Frontal cortex (tissue), 4 donors: ENCODE results near the gene MAP3K19. TPM values are rescaled to one million over a fixed set of nuclear protein-coding genes. Genes with fewer than 3 reads are reported as not detected.
"Not testable (repeated sequence)": the region's sequence is repeated elsewhere in the genome, so short reads cannot be mapped to it uniquely, and the experiment has no call there.

Experiments
- DNase-seq, 2 donors: peaks; one replicate each; pipeline ENCODE4 v3.0.0; 2012; ENCODE audit warnings: low spot score in 2 of 2
- FAIRE-seq: peaks from 2 replicates; lab custom pipeline; 2012; peaks lifted over from hg19 to GRCh38; lab: Jason Lieb, UNC
- total RNA-seq: library from RNA; depleted of rRNA; stranded (reverse); fragments of >200 nt; gene quantifications from one replicate; pipeline ENCODE4 v1.2.3, GENCODE V29; 2014
- donor health status: control.
- donor health status: control.
- donor health status: control.

Gene MAP3K19
- total RNA-seq, 1 donor from 2014 or later = 0.41 TPM

DNA sequence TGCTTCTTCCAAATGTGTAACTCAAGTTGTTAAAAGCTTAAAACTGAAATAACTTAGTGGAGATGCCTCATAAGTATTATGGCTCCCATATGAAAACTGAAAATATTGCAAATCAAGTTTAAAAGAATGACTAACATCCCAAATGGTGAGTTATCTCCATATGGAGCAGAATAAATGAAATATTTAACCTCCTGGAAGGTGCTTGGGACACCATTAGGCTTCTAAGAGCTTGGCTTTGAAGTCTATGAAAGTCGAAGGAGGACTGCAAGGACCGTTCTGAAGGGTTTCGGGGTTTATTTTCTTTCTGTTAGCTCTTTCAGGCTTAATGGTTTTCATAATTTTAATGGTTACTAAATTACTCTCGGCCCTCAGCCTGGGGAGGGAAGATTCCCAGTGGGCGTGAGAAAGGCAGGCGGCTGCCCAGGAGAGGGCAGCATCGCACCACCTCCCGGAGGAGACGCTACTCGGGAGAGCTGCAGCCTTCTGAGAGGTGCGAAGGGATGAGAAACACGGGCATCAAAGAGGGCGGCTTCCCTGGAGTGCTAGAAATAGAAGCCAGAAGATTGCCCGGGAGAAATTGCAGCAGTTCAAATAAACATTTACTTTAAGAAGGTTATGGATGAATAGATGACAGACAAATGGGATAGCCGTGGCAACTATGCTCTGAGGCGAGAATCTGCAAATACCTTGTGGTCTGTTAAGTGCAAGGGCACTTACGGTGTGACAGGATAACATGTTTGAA is 43.1 kb downstream of the MAP3K19 start:
- no peak for FAIRE-seq

DNA sequence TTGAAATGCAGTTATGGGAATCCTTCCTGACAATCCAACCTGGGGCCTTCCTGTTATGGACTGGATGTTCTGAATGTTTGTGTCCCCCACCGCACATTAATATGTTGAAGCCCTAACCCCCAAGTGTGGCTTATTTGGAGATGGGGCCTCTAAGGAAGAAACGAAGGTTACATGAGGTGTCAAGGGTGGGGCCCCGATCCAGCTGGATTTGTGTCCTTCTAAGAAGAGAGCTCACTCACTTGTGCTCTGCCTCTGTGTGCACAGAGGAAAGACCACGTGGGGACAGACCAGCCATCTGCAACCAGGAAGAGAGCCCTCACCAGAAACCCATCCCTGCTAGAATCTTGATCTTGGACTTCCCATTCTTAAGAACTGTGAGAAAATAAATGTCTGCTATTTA is 44.4 kb downstream of the MAP3K19 start:
- no peak for FAIRE-seq

More for the DNA sequence above, 43.1 kb downstream of the MAP3K19 start:
- DNase-seq = peak; percentile 38 to 71

DNA sequence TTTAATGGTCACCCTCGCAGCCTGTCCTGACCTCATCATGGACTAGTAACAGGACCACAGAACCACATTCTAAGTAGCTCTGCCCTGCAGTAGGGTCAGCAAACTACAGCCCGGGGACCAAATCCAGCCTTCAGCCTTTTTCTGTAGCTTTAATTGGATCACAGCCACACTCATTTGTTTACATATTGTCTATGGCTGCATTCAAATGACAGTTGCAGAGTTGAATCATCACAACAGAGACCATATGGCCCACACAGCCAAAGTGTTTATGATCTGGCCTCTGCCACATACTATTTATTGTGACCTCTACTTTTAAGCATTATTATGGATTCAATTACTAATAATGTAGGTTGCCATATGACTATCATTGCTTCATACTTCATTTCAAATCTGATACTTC is 47.7 kb downstream of the MAP3K19 start:
- no peak for DNase-seq
- no peak for FAIRE-seq

More for the DNA sequence above, 44.4 kb downstream of the MAP3K19 start:
- no peak for DNase-seq

DNA sequence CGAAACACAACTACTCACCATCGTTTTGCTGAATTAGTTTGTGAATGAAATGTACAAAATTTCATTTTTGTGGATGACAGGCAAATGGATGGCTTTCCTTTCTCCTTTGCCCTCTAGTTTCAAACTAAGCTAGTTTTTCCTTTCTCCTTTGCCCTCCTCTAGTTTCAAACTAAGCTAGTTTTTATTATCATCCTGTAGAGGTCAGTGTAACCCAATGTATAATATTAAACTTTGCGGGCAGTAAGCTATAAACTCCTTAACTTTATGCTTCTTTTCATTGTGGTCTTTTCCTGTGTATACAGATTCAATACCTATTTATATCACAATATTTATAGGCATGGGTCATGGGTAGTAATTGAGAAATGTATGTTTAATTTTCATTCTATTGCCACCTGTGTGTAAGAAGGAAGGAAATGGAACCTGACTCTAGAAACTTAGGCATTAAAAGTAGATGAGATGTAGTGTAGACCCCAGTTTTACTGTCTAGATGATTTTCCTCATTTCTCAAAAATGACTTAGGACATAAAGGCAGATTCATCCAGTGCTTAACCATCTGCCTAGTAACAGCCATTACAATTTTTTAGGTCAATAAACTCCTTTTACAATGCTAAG is 58.1 kb downstream of the MAP3K19 start:
- FAIRE-seq (peak; percentile 85), DNase-seq (peak in 1 of 2 donors; percentile 24)

DNA sequence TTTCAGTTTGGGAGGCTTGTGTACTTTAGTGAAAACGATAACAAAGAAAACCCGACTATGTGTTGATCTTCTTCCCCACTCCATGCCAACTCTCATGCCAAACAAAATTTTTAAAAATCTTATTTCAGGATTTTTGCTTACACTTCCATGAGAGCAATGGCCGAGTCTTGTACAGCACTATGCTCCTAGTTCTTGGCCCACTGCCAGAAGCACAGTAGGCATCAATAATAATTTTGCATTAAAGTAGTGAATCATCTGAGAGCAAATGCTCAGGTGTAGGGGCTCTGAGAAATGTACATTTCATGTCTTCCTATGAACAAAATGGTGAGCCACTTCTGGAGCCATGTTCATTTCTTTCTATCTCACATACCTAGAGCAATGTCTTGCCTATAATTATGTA is 62.2 kb downstream of the MAP3K19 start:
- no peak for DNase-seq
- no peak for FAIRE-seq

GRCh38 chr2:134982603-134983002 is 64.6 kb downstream of the MAP3K19 start:
- no peak for DNase-seq
- no peak for FAIRE-seq

DNA sequence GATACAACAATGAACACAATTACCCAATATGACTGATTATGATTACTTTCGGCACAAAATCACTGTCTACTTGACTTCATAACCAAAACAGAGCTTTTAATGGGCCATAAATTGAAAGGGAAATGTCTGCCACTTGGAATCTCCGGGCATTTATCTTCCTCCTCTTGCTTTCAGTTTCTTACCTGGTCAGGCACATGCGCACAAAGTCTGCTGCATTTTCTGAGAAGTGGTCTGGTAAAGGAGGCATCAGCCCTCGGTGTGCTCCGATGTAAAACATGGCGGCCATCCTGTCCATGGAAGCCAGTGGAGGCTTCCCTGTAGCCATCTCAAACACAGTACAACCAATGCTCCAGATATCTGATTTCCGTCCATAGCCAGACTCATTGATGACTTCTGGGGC is 66.6 kb downstream of the MAP3K19 start:
- FAIRE-seq = no peak
- DNase-seq = no peak

- FAIRE-seq = no peak
Observed at GRCh38 chr2:134979221-134979620, 68.0 kb downstream of the MAP3K19 start.

GRCh38 chr2:134977104-134977503 is 70.1 kb downstream of the MAP3K19 start:
- DNase-seq, FAIRE-seq: not testable (repeated sequence)

More at GRCh38 chr2:134979221-134979620, 68.0 kb downstream of the MAP3K19 start:
- DNase-seq = no peak

- FAIRE-seq = no peak
- DNase-seq = no peak
Observed at GRCh38 chr2:134976074-134976702, 71.1 kb downstream of the MAP3K19 start.

- FAIRE-seq (no peak), DNase-seq (no peak)
Observed at GRCh38 chr2:134975281-134976009, 71.8 kb downstream of the MAP3K19 start.

DNA sequence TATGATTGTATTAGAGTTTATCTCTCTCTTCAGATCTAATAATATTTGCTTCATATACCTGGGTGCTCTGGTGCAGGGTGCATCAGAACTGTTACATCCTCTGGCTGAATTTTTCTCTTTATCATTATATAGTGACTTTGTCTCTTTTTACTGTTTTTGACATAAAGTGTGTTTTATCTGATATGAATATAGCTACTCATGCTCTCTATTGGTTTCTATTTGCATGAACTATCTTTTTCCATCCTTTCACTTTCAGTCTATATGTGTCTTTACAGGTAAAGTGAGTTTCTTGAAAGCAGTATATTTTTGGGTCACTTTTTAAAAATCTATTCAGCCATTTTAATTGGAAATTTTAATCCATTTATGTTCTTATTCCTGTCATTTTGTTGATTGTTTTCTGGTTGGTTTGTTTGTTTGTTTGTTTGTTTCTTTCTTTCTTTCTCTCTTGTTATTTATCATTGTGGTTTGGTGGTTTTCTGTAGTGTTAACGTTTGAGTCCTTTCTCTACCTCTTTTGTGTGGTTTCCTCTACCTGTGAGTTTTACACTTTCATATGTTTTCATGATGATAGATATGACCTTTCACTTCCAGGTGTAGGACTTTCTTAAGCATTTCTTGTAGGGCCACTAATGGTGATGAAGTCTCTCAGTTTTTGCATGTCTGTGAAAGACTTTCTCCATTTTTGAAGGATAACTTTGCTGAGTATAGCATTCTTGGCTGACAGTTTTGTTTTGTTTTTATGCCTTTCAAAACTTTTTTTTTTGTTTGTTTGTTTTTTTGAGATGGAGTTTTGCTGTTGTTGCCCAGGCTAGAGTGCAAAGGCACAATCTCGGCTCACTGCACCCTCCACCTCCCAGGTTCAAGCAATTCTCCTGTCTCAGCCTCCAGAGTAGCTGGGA is 73.8 kb downstream of the MAP3K19 start:
- FAIRE-seq = no peak
- DNase-seq = no peak

- not testable (repeated sequence) for DNase-seq, FAIRE-seq
Observed at GRCh38 chr2:134967166-134967565, 80.1 kb downstream of the MAP3K19 start.

DNA sequence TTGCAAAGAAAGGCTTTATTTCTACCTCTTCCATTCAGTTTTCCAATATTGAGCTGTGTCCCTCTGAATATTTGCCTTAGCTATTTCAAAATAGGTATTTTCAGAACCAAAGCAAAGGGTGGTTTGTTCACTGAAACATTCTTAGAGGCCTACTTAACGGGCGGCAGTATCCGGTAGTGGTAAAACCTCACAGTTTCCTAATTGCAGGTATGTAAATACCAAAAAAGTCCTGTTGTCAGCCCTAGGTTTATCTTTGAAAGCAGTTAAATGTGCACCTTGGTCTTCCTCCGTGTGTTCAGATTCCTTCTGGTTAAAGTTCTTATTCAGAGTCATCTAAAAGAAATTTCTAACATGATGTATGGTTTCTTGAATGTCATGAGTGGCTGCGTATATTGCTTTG is 89.8 kb downstream of the MAP3K19 start:
- no peak for FAIRE-seq
- no peak for DNase-seq

- no peak for FAIRE-seq
- no peak for DNase-seq
Observed at GRCh38 chr2:134955744-134956143, 91.5 kb downstream of the MAP3K19 start.

DNA sequence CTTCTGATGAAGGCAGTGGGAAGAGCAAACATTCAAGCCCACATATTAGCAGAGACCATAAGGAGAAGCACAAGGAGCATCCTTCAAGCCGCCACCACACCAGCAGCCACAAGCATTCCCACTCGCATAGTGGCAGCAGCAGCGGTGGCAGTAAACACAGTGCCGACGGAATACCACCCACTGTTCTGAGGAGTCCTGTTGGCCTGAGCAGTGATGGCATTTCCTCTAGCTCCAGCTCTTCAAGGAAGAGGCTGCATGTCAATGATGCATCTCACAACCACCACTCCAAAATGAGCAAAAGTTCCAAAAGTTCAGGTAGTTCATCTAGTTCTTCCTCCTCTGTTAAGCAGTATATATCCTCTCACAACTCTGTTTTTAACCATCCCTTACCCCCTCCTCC is 93.2 kb downstream of the MAP3K19 start:
- FAIRE-seq (no peak), DNase-seq (no peak)

DNA sequence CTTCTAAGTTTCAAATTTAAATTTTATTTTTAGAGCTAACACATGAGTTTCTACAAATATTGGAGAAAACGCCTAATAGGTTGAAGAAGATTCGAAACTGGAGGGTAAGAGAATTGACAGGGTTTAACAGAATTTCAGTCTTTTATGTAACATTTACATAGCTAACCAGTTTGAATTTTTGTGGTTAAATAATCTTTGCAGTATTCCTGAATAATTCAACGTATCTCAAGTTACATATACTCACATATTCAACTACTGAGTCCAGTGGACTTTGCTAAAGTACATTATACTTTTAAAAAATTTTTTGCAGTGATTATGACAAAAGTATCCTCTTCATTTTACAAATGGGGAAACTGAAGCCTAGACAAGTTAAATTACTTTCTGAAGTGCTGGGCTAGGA is 94.6 kb downstream of the MAP3K19 start:
- no peak for FAIRE-seq
- DNase-seq = no peak

GRCh38 chr2:134950886-134951285 is 96.4 kb downstream of the MAP3K19 start:
- DNase-seq (no peak), FAIRE-seq (peak; percentile 60)

DNA sequence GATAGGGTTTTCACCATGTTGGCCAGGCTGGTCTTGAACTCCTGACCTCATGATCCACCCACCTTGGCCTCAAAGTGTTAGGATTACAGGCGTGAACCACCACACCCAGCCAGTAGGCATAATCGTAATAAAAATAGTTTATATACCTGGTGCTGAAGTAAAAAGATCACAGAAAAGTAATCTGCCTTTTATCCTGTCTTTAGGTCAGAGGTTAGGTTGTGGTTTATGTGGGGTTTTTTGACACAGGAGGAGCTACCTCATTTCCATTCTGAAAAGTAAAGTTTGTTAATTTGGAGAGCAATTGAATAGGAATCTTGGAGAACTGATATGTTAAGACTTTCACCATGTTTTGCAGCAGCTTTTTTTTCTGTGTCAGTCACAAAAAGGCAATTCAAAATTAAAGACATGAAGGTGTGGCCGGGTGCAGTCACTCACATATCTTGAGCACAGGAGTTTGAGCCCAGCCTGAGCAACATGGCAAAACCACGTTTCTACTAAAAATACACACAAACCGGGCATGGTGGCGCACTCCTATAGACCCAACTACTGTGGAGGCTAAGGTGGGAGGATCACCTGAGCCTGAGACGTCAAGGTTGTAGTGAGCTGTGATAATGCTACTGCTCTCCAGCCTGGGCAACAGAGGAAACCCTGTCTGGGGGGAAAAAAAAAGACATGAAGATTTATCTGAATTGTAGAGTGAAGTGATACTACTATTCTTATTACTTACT is 97.1 kb downstream of the MAP3K19 start:
- FAIRE-seq (no peak), DNase-seq (no peak)
